K562 (cell line): ENCODE results near the gene INO80E. TPM values are rescaled to one million over a fixed set of nuclear protein-coding genes. Genes with fewer than 3 reads are reported as not detected.

Experiments used
- ATAC-seq: fragments of 200-7000 bp; cut with Tn5 transposase; 3 replicates; pipeline ENCODE4 v1.9.1; 2020; ENCODE audit warnings: moderate library complexity
- BruUV-seq: library from RNA; stranded (reverse); fragments of 400-500 nt; replicated peaks from 2 replicates; lab custom pipeline; 2021; lab: Mats Ljungman, UMichigan
- CTCF ChIA-PET: fragments of 300-600 bp; formaldehyde crosslinking; extraction: SDS; loops from one replicate; lab custom pipeline; 2021; ENCODE audit warnings: low intra/inter-chr PET ratio; lab: Yijun Ruan, JAX
- POLR2A ChIA-PET: fragments of 300-600, 350-650 bp; sonication (Branson Sonifier 250); formaldehyde crosslinking; extraction: SDS; loops from one replicate; lab custom pipeline; 2021; ENCODE audit warnings: antibody characterized with exemption, inconsistent platforms; lab: Yijun Ruan, JAX
- DNase-seq, 4 experiments: peaks; one replicate each; pipeline versions ENCODE4 v3.0.0 to v3.0.0-alpha.2; 2011 to 2018; ENCODE audit warnings: low spot score in 3 of 4, mixed read lengths in 3 of 4; ENCODE audit errors: extremely low read depth in 1 of 4
- FAIRE-seq: peaks from 2 replicates; lab custom pipeline; 2011; peaks lifted over from hg19 to GRCh38; lab: Jason Lieb, UNC
- H2AFZ ChIP-seq: 2 replicates; pipeline ENCODE4 v1.6.0; 2011; ENCODE audit warnings: low read depth, low read length, control low read depth, inconsistent platforms
- H3K27ac ChIP-seq: fragments of 200-600 bp; 3 replicates; pipeline ENCODE4 v1.8.0; 2011; ENCODE audit warnings: low read depth, mild to moderate bottlenecking, control low read depth, inconsistent platforms, low read length, moderate library complexity, mixed read lengths; ENCODE audit errors: extremely low read depth
- H3K27me3 ChIP-seq, 2 experiments: fragments of 300-600 bp in 1 of 2; 2 replicates in 1 of 2; 3 replicates in 1 of 2; pipeline versions ENCODE4 v1.6.0 to v1.8.0; 2011; ENCODE audit warnings: inconsistent platforms in 2 of 2, low read length in 2 of 2, mild to moderate bottlenecking in 1 of 2, mixed read lengths in 1 of 2, moderate library complexity in 1 of 2; ENCODE audit not compliant: control insufficient read depth in 2 of 2, insufficient read depth in 2 of 2
- H3K36me3 ChIP-seq: fragments of 300-600 bp; 3 replicates; pipeline ENCODE4 v1.8.0; 2011; ENCODE audit warnings: mild to moderate bottlenecking, low read length, inconsistent platforms; ENCODE audit not compliant: control insufficient read depth, insufficient read depth
- H3K4me1 ChIP-seq, 2 experiments: fragments of 200-600 bp in 1 of 2; replicated peaks in 1 of 2; 2 replicates in 1 of 2; 3 replicates in 1 of 2; pipeline versions ENCODE4 v1.5.1 to v1.8.0; 2011; ENCODE audit warnings: inconsistent platforms in 2 of 2, low read length in 2 of 2, mild to moderate bottlenecking in 1 of 2, mixed read lengths in 1 of 2, moderate library complexity in 1 of 2; ENCODE audit not compliant: control insufficient read depth in 2 of 2, insufficient read depth in 2 of 2
- H3K4me2 ChIP-seq: 2 replicates; pipeline ENCODE4 v1.6.1; 2011; ENCODE audit warnings: low read length, control low read depth, inconsistent platforms, mixed read lengths; ENCODE audit not compliant: insufficient read depth
- H3K4me3 ChIP-seq: fragments of 200-600 bp; sonication (generic), shearing (Covaris generic); 2 replicates; pipeline ENCODE4 v1.5.1; 2016; ENCODE audit warnings: control low read depth, inconsistent platforms
- H3K79me2 ChIP-seq: fragments of 200-600 bp; 3 replicates; pipeline ENCODE4 v1.8.0; 2011; ENCODE audit warnings: low read length, inconsistent platforms; ENCODE audit not compliant: control insufficient read depth, insufficient read depth
- H3K9ac ChIP-seq, 2 experiments: 2 replicates each; pipeline versions ENCODE4 v1.6.0 to v1.6.1; 2011; ENCODE audit warnings: low read depth in 2 of 2, low read length in 2 of 2, control low read depth in 1 of 2, inconsistent platforms in 1 of 2, mild to moderate bottlenecking in 1 of 2, mixed read lengths in 1 of 2; ENCODE audit not compliant: insufficient read depth in 1 of 2
- H3K9me1 ChIP-seq: one replicate; pipeline ENCODE4 v1.6.0; 2011; ENCODE audit warnings: inconsistent platforms, mild to moderate bottlenecking, low read length, moderate library complexity; ENCODE audit not compliant: control insufficient read depth, insufficient read depth
- H3K9me3 ChIP-seq: replicated peaks from 2 replicates; pipeline ENCODE4 v1.5.1; 2011; ENCODE audit warnings: low read depth, low read length, inconsistent platforms; ENCODE audit not compliant: control insufficient read depth, insufficient read depth
- H4K20me1 ChIP-seq: replicated peaks from 2 replicates; pipeline ENCODE4 v1.6.1; 2011; ENCODE audit warnings: low read length, inconsistent platforms, mixed read lengths; ENCODE audit not compliant: control insufficient read depth, insufficient read depth
- CBX3 ChIP-seq, 2 experiments: IDR thresholded peaks; 1 replicate in 1 of 2; 2 replicates in 1 of 2; pipeline ENCODE4 v1.6.1; 2012; ENCODE audit warnings: inconsistent platforms in 2 of 2, low read length in 2 of 2, borderline replicate concordance in 1 of 2, control low read depth in 1 of 2
- CHAMP1 ChIP-seq: fragments of 450-650 bp; IDR thresholded peaks from 2 replicates; pipeline ENCODE4 v1.6.1; 2016; ENCODE audit warnings: mild to moderate bottlenecking
- CHD2 ChIP-seq: IDR thresholded peaks from 2 replicates; pipeline ENCODE4 v1.6.1; 2011; ENCODE audit warnings: low read depth, low read length
- MYBL2 ChIP-seq, 2 experiments: fragments of 450-650 bp in 1 of 2; sonication (generic) in 1 of 2; formaldehyde crosslinking in 1 of 2; IDR thresholded peaks; 2 replicates each; pipeline versions ENCODE4 v1.6.1 to v1.8.1; 2017 to 2022; ENCODE audit warnings: borderline replicate concordance in 1 of 2, inconsistent platforms in 1 of 2, low read depth in 1 of 2, mild to moderate bottlenecking in 1 of 2, missing genetic modification reagents in 1 of 2, moderate library complexity in 1 of 2
- NFYB ChIP-seq: IDR thresholded peaks from 2 replicates; pipeline ENCODE4 v1.6.1; 2011; ENCODE audit warnings: mild to moderate bottlenecking, moderate library complexity; ENCODE audit not compliant: insufficient read length; ENCODE audit errors: extremely low read depth
- RAD51 ChIP-seq: fragments of 450-650 bp; IDR thresholded peaks from 2 replicates; pipeline ENCODE4 v1.7.1; 2016; ENCODE audit warnings: low read depth, mild to moderate bottlenecking, borderline replicate concordance
- RBM14 ChIP-seq: fragments of 200-400 bp; formaldehyde crosslinking; IDR thresholded peaks from 2 replicates; pipeline ENCODE4 v1.6.1; 2018; ENCODE audit warnings: low read depth, mild to moderate bottlenecking, low read length, moderate library complexity, borderline replicate concordance; ENCODE audit not compliant: insufficient read depth
- TCFL5 ChIP-seq: fragments of 250-450 bp; sonication (Bioruptor Pico); conservative IDR thresholded peaks from 2 replicates; pipeline ENCODE4 v1.6.1; 2021; ENCODE audit warnings: mild to moderate bottlenecking, moderate library complexity, matching md5 sums
- TRIM28 ChIP-seq: fragments of 450-650 bp; IDR thresholded peaks from 2 replicates; pipeline ENCODE4 v1.6.1; 2017
- ZC3H4 ChIP-seq: sonication (generic); formaldehyde crosslinking; IDR thresholded peaks from 2 replicates; pipeline ENCODE4 v1.9.0; 2021; ENCODE audit warnings: missing genetic modification reagents, borderline replicate concordance
- ZNF507 ChIP-seq: conservative IDR thresholded peaks from 2 replicates; pipeline ENCODE4 v1.6.1; 2017; ENCODE audit warnings: missing genetic modification characterization, missing compliant biosample characterization
- ZNF583 ChIP-seq: fragments of 250-450 bp; sonication (Bioruptor Pico); IDR thresholded peaks from 2 replicates; pipeline ENCODE4 v1.4.0; 2020
- ZNF785 ChIP-seq: fragments of 250-450 bp; sonication (Bioruptor Pico); IDR thresholded peaks from 2 replicates; pipeline ENCODE4 v1.4.0; 2020; ENCODE audit warnings: mild to moderate bottlenecking
- WGBS: fragments of 100-300 bp; shearing (Covaris generic); methylation state at CpG from one replicate; pipeline ENCODE4 v1.1.6; 2016; ENCODE audit warnings: low coverage, mixed read lengths; ENCODE audit not compliant: insufficient coverage; ENCODE audit errors: missing lambda C conversion rate; 5-methylcytosine and 5-hydroxymethylcytosine counted together
- in situ Hi-C: fragments of 300-500 bp; cut with MboI; formaldehyde crosslinking; loops from 4 replicates; pipeline ENCODE4 v1.15.0; 2018; ENCODE audit warnings: inconsistent platforms, mixed read lengths
- intact Hi-C: fragments of 100-400 bp; cut with micrococcal nuclease; formaldehyde crosslinking; loops from 2 replicates; pipeline ENCODE4 v1.14.2; 2022
- polyA plus RNA-seq, 8 experiments: library from polyadenylated mRNA; depleted of rRNA in 4 of 8; stranded (reverse) in 5 of 8; unstranded in 3 of 8; fragments of >200 nt; fragmentation: Nextera tagmentation in 2 of 8; fragmentation: Illumina TruSeq in 1 of 8; extraction: Ambion mirVana in 2 of 8; extraction: Trizol in 1 of 8; gene quantifications; 2 replicates each; pipeline versions ENCODE4 v1.2.1 to v1.2.3, GENCODE V29; 2011 to 2014; ENCODE audit warnings: inconsistent platforms in 1 of 8, missing spikeins in 1 of 8
- total RNA-seq, 7 experiments: library from RNA; depleted of rRNA in 6 of 7; stranded (reverse); fragments of >200 nt in 6 of 7; fragmentation: Illumina TruSeq in 2 of 7; extraction: Trizol in 2 of 7; gene quantifications; 2 replicates each; pipeline versions ENCODE4 v1.2.1 to v1.2.3, GENCODE V29; 2011 to 2021; ENCODE audit warnings: low replicate concordance in 1 of 7
- TF ChIP-seq, protein P1 (sequence below): sonication (generic); formaldehyde crosslinking; IDR thresholded peaks from 2 replicates; pipeline ENCODE4 v1.8.1; 2023; ENCODE audit warnings: missing genetic modification reagents, mild to moderate bottlenecking, borderline replicate concordance

Gene INO80E
- total and polyA plus RNA-seq, 9 of the 15 experiments (the other 6 are each of a cell fraction or from before 2014, with no cell fraction given), result 0.31 to 102 (median 49.3) TPM

- CTCF ChIA-PET, result no interaction called here
- TF ChIP-seq TCFL5 (CRISPR knock-in tag) (no peak), MYBL2 (IDR thresholded peaks at IDR 0.05; ENCODE audit: low read depth) (no peak), MYBL2 (CRISPR knock-in tag; IDR thresholded peaks at IDR 0.05; ENCODE audit: borderline replicate concordance) (no peak), RAD51 (no peak), TRIM28 (no peak), CHAMP1 (no peak), CHD2 (no peak), NFYB (no peak), ZNF785 (CRISPR knock-in tag) (no peak), CBX3 (IDR thresholded peaks at IDR 0.05; ENCODE audit: borderline replicate concordance in 1 of 2, low read length in 2 of 2) (no peak), ZNF507 (tag) (no peak), ZNF583 (CRISPR knock-in tag) (no peak), RBM14 (no peak), ZC3H4 (no peak)
- TF ChIP-seq, protein P1, sequence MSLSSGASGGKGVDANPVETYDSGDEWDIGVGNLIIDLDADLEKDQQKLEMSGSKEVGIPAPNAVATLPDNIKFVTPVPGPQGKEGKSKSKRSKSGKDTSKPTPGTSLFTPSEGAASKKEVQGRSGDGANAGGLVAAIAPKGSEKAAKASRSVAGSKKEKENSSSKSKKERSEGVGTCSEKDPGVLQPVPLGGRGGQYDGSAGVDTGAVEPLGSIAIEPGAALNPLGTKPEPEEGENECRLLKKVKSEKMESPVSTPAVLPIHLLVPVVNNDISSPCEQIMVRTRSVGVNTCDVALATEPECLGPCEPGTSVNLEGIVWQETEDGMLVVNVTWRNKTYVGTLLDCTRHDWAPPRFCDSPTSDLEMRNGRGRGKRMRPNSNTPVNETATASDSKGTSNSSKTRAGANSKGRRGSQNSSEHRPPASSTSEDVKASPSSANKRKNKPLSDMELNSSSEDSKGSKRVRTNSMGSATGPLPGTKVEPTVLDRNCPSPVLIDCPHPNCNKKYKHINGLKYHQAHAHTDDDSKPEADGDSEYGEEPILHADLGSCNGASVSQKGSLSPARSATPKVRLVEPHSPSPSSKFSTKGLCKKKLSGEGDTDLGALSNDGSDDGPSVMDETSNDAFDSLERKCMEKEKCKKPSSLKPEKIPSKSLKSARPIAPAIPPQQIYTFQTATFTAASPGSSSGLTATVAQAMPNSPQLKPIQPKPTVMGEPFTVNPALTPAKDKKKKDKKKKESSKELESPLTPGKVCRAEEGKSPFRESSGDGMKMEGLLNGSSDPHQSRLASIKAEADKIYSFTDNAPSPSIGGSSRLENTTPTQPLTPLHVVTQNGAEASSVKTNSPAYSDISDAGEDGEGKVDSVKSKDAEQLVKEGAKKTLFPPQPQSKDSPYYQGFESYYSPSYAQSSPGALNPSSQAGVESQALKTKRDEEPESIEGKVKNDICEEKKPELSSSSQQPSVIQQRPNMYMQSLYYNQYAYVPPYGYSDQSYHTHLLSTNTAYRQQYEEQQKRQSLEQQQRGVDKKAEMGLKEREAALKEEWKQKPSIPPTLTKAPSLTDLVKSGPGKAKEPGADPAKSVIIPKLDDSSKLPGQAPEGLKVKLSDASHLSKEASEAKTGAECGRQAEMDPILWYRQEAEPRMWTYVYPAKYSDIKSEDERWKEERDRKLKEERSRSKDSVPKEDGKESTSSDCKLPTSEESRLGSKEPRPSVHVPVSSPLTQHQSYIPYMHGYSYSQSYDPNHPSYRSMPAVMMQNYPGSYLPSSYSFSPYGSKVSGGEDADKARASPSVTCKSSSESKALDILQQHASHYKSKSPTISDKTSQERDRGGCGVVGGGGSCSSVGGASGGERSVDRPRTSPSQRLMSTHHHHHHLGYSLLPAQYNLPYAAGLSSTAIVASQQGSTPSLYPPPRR (CRISPR knock-in tag), result no peak
Observed at GRCh38 chr16:30026449-30026848, 30.4 kb downstream of the INO80E start.

More at GRCh38 chr16:30026449-30026848, 30.4 kb downstream of the INO80E start:
- in situ Hi-C loops (loop anchor here (10.0 kb wide), 1 partner anchor 332 kb away; no protein-coding TSS in a partner anchor), intact Hi-C loops (loop anchor here (10.0 kb wide), 1 partner anchor 212 kb away; the partner anchor contains the start of genes PAGR1 and PRRT2)
- peaks cover 0 to 34% of the 10 kb centered on the region in 2 experiments; a peak in 2 of 5 replicates for H3K4me1 ChIP-seq
- FAIRE-seq (no peak), DNase-seq (no peak), ATAC-seq (no peak)
- BruUV-seq, result no TSS peak
- POLR2A ChIA-PET, result interaction anchor here (0.6 kb wide), 1 partner anchor 154 kb away, joined by 5 read pairs; no protein-coding TSS in a partner anchor
- peaks cover 4% of the 10 kb centered on the region for H3K9me1 ChIP-seq
- no peaks in the 10 kb centered on the region for H3K36me3 ChIP-seq
- H3K27ac ChIP-seq, result no peak overlapping the region
- WGBS, result 4% methylated on average over 15 of the region's 18 CpGs
- H3K4me3 ChIP-seq, result no peak overlapping the region
- H3K79me2 ChIP-seq, result no peaks in the 10 kb centered on the region
- H2AFZ ChIP-seq, result no peak overlapping the region
- H3K27me3 ChIP-seq, result peaks cover 17 to 77% of the 10 kb centered on the region in 2 experiments
- H3K9ac ChIP-seq, result peak overlapping the region in 1 of 2 experiments; percentile 35; a peak in 2 of 4 replicates
- no peaks in the 10 kb centered on the region for H3K9me3 ChIP-seq
- H4K20me1 ChIP-seq, result peaks cover 13% of the 10 kb centered on the region; the same call in 1 of the 2 replicates
- no peak overlapping the region for H3K4me2 ChIP-seq
